Activated T-cell treated with anti-CD3 and anti-CD28 coated beads for 24 hours (primary cell): ENCODE measurements around the gene SORCS2.

Experiments used
- DNase-seq: peaks from one replicate; pipeline ENCODE4 v3.0.0-alpha.2; 2020; ENCODE audit warnings: low read depth

The SORCS2 gene

GRCh38 chr4:7247521-7247920 lies 55.2 kb downstream of the SORCS2 start:
- no peak for DNase-seq

- DNase-seq = no peak
Measured at GRCh38 chr4:7247946-7248345, 55.6 kb downstream of the SORCS2 start.

GRCh38 chr4:7248857-7249256 lies 56.5 kb downstream of the SORCS2 start:
- no peak for DNase-seq

- DNase-seq = no peak
Measured at GRCh38 chr4:7251321-7251720, 59.0 kb downstream of the SORCS2 start.

- DNase-seq = no peak
Measured at GRCh38 chr4:7252051-7252450, 59.7 kb downstream of the SORCS2 start.

- no peak for DNase-seq
Measured at GRCh38 chr4:7252510-7253340, 60.4 kb downstream of the SORCS2 start.

- DNase-seq = no peak
Measured at GRCh38 chr4:7253341-7253700, 61.0 kb downstream of the SORCS2 start.

GRCh38 chr4:7253837-7254236 lies 61.5 kb downstream of the SORCS2 start:
- no peak for DNase-seq

GRCh38 chr4:7254736-7255487 lies 62.6 kb downstream of the SORCS2 start:
- DNase-seq = no peak

GRCh38 chr4:7255488-7255881 lies 63.1 kb downstream of the SORCS2 start:
- no peak for DNase-seq

GRCh38 chr4:7255996-7256395 lies 63.7 kb downstream of the SORCS2 start:
- DNase-seq = no peak

GRCh38 chr4:7256984-7257810 lies 64.9 kb downstream of the SORCS2 start:
- DNase-seq = no peak

- no peak for DNase-seq
Measured at GRCh38 chr4:7259039-7259438, 66.7 kb downstream of the SORCS2 start.

- no peak for DNase-seq
Measured at GRCh38 chr4:7260569-7260968, 68.2 kb downstream of the SORCS2 start.

- DNase-seq = no peak
Measured at GRCh38 chr4:7261087-7261486, 68.7 kb downstream of the SORCS2 start.

GRCh38 chr4:7261536-7261935 lies 69.2 kb downstream of the SORCS2 start:
- no peak for DNase-seq

- no peak for DNase-seq
Measured at GRCh38 chr4:7262134-7262533, 69.8 kb downstream of the SORCS2 start.

GRCh38 chr4:7263166-7263565 lies 70.8 kb downstream of the SORCS2 start:
- no peak for DNase-seq

GRCh38 chr4:7264694-7265093 lies 72.4 kb downstream of the SORCS2 start:
- no peak for DNase-seq

GRCh38 chr4:7266525-7267292 lies 74.4 kb downstream of the SORCS2 start:
- DNase-seq = no peak

GRCh38 chr4:7267829-7268228 lies 75.5 kb downstream of the SORCS2 start:
- DNase-seq = no peak

GRCh38 chr4:7268941-7269340 lies 76.6 kb downstream of the SORCS2 start:
- no peak for DNase-seq
